Right atrium auricular region (tissue), 2 donors: ENCODE measurements around the gene SLC9A8. TPM values are rescaled to one million over a fixed set of nuclear protein-coding genes. Genes with fewer than 3 reads are reported as not detected.

Experiments used
- DNase-seq: peaks from one replicate; pipeline ENCODE4 v3.0.0-alpha.2; 2019; ENCODE audit warnings: low spot score
- H3K27ac ChIP-seq, 2 donors: fragments of 200-600 bp; sonication (generic); 1 replicate in 1 of 2; 2 replicates in 1 of 2; pipeline ENCODE4 v1.5.1; 2016 to 2019
- H3K27me3 ChIP-seq, 2 donors: fragments of 200-600 bp; sonication (generic); one replicate each; pipeline versions ENCODE4 v1.5.1 to v1.6.0; 2017 to 2019
- H3K36me3 ChIP-seq: fragments of 200-600 bp; sonication (generic); one replicate; pipeline ENCODE4 v1.5.1; 2016
- H3K4me1 ChIP-seq, 2 donors: fragments of 200-600 bp; sonication (generic); one replicate each; pipeline versions ENCODE4 v1.5.1 to v1.6.0; 2017 to 2019
- H3K4me3 ChIP-seq, 2 donors: fragments of 200-600 bp; sonication (generic); 1 replicate in 1 of 2; 2 replicates in 1 of 2; pipeline ENCODE4 v1.5.1; 2017 to 2019; ENCODE audit warnings: mild to moderate bottlenecking in 1 of 2, moderate library complexity in 1 of 2
- H3K9me3 ChIP-seq, 2 donors: fragments of 200-600 bp; sonication (generic); one replicate each; pipeline ENCODE4 v1.5.1; 2019
- CTCF ChIP-seq, 2 donors: fragments of 200-600 bp; sonication (generic); IDR thresholded peaks; one replicate each; pipeline ENCODE4 v1.5.1; 2019; ENCODE audit warnings: antibody characterized with exemption in 2 of 2
- total RNA-seq, 2 donors: library from RNA; depleted of rRNA; stranded (reverse); fragments of >200 nt; gene quantifications; one replicate each; pipeline ENCODE4 v1.1.0, GENCODE V29; 2016

SLC9A8 gene
- total RNA-seq, 2 donors from 2014 or later, result 5.8 to 6.3 TPM

GRCh38 chr20:49792006-49792405, 20.6 kb upstream of the SLC9A8 start:
- TF ChIP-seq CTCF (IDR thresholded peaks at IDR 0.05), result no peak
- DNase-seq, result no peak
- no peak overlapping the region for H3K4me3 ChIP-seq
- no peaks in the 10 kb centered on the region for H3K36me3 ChIP-seq
- H3K27ac ChIP-seq, result no peak overlapping the region
- no peaks in the 10 kb centered on the region for H3K9me3 ChIP-seq
- H3K27me3 ChIP-seq, result no peaks in the 10 kb centered on the region
- H3K4me1 ChIP-seq, result no peaks in the 10 kb centered on the region

GRCh38 chr20:49792611-49793010, 20.0 kb upstream of the SLC9A8 start:
- Histone ChIP-seq H3K9me3 (no peaks in the 10 kb centered on the region), H3K4me3 (no peak overlapping the region), H3K4me1 (no peaks in the 10 kb centered on the region), H3K27ac (no peak overlapping the region), H3K27me3 (no peaks in the 10 kb centered on the region), H3K36me3 (no peaks in the 10 kb centered on the region)
- TF ChIP-seq CTCF (IDR thresholded peaks at IDR 0.05), result no peak
- DNase-seq, result no peak

- H3K27ac ChIP-seq, result no peak overlapping the region
Observed at GRCh38 chr20:49794336-49795134, 18.1 kb upstream of the SLC9A8 start.

GRCh38 chr20:49795135-49795424, 17.5 kb upstream of the SLC9A8 start:
- no peak for DNase-seq
- no peaks in the 10 kb centered on the region for H3K4me1 ChIP-seq
- H3K4me3 ChIP-seq, result no peak overlapping the region
- no peak for TF ChIP-seq CTCF (IDR thresholded peaks at IDR 0.05)
- H3K27me3 ChIP-seq, result no peaks in the 10 kb centered on the region
- no peak overlapping the region for H3K27ac ChIP-seq
- no peaks in the 10 kb centered on the region for H3K9me3 ChIP-seq
- H3K36me3 ChIP-seq, result no peaks in the 10 kb centered on the region

More at GRCh38 chr20:49794336-49795134, 18.1 kb upstream of the SLC9A8 start:
- H3K4me1 ChIP-seq, result no peaks in the 10 kb centered on the region
- H3K36me3 ChIP-seq, result no peaks in the 10 kb centered on the region
- no peaks in the 10 kb centered on the region for H3K9me3 ChIP-seq
- H3K4me3 ChIP-seq, result no peak overlapping the region
- no peak for DNase-seq
- TF ChIP-seq CTCF (IDR thresholded peaks at IDR 0.05), result no peak
- no peaks in the 10 kb centered on the region for H3K27me3 ChIP-seq

GRCh38 chr20:49796600-49797343, 15.9 kb upstream of the SLC9A8 start:
- DNase-seq, result no peak
- Histone ChIP-seq H3K4me1 (no peaks in the 10 kb centered on the region), H3K4me3 (no peak overlapping the region), H3K27me3 (no peaks in the 10 kb centered on the region), H3K36me3 (no peaks in the 10 kb centered on the region), H3K27ac (no peak overlapping the region), H3K9me3 (no peaks in the 10 kb centered on the region)
- no peak for TF ChIP-seq CTCF (IDR thresholded peaks at IDR 0.05)
